NCI-H128 (cell line): ENCODE results near the gene MAML3.

Source experiments
- DNase-seq: peaks from one replicate; lab custom pipeline; 2025; ENCODE audit not compliant: unreplicated experiment; lab: John Stamatoyannopoulos, UW

The MAML3 gene

DNA sequence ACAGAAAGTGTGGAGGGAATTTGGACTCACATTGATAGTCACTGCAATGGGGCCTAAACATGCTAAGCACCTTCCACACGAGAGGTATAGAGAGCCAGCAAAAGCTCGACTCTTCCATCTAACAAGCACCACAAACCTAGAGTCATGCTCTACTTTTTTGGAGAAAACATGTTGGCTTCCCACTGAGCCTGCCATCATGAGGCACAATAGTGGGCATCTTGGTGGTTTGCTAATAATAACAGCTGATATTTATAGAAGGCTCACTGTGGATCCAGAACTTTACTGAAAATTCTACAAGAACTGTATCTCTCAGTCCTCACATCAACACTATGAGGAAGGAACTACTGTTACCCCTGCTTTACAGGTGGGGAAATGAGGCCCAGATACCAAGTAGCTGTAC is 26.6 kb downstream of the MAML3 start:
- no peak for DNase-seq

DNA sequence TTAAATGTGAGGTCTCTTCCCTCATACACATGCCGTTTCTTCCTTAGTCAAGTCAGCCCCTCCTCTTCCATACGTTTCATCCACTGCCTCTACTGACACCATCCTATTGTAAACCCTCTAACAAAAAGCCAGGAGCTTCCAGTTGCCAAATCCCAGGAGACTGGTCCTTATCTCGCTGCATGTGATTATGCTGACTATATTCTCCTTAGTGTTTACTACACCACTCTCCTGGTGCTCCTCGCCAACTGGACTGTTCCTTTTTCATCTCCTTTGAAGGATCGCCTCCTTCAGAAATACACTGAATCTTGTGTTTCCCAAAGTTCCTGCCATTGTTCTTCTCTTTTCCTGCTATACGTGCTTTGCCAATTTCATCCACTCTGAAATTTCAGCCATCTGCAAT is 27.7 kb downstream of the MAML3 start:
- no peak for DNase-seq

GRCh38 chr4:140125374-140125773 is 28.6 kb downstream of the MAML3 start:
- no peak for DNase-seq

DNA sequence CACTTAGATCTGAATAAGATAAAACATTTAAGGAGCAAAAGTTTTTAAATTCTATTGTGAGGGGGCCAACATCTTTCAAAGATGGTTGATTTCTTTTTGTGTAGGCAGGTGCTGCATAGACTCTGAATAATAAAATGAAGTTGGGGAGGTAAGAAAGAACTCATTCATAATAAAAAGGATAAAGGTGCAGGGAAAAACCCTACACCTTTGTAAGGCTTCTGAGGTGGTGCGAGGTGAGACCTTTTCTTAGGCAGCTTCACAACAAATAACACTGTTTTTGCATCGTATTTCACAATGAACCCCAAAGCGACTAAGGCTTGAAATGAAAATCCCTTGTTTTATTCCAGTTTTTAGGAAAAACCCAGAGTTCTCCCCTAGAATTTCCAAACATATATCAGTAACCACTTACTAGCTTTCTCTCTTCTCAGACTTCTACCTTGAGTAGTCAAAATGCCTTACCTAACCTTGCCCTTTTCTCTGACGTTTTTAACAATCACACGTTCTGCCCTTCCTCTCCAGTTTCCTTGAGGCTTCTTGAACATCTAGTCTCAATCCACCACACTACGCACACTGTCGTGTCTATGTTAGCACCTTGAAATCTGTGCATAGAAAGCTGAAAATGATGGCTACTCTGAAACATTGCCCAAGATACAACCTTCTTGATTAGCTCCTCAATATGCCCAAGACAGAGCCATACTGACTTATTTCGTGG is 30.2 kb downstream of the MAML3 start:
- no peak for DNase-seq

DNA sequence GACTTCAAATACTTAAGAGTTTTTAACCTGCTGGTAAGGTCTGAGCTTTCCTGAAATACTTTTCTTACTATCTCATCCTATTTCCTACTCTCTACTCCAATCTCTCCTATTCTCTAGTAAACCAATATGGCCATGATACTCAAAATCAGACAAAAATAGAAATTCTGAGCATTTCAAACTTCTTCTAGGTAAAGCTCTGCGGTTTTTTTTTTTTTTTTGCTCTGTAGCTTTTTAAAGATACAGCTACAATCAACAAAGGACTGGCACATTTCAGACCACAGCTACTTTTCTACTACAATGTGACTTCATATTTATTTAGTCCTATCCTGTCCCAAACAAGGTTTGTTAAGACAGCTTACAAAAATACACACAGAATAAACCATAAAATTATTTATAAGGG is 31.1 kb downstream of the MAML3 start:
- no peak for DNase-seq

DNA sequence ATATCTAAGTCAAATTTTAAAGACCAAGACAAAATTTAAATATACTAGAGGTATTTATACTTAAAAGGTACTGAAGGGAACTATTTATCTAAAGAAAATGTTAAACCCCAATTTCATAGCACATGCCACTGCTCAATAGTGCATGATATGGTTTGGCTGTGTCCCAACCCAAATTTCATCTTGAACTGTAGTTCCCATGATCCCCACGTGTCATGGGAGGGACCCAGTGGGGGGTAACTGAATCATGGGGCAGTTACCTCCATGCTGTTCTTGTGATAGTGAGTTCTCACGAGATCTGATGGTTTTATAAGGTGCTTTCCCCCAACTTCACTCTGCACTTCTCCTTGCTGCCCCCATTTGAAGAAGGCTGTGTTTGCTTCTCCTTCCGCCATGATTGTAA is 32.3 kb downstream of the MAML3 start:
- DNase-seq, result no peak

DNA sequence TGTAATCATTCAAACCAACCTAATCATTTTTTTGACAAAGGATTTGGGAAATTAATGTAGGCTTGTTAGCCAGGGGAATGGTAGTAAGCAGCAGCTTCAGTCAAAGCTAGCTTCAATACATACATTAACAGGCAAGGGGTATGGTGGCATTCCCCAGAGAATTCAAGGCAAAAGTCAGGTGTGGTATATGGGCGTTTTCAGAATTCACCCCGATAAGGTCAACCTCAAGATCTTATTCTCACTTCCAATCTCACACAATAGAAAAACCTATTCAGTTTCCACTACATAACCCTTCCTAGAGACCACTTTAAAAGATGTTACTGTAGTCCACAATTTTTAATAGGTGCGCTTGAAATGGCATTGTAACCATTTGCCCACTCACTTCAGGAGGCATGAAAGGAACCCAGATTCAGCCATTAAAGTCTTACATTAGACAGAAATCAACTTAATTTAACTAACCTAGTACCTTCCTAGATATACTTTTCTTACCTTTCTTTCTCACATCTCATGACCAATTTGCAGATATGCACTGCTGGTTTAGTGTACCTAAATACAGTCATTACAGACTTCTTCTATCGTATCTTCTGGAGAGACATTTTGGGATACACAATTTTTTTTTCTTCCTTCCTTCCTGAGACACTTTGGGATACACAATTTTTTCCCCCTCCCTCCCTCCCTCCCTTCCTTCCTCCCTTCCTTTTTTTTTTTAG is 34.9 kb downstream of the MAML3 start:
- DNase-seq, result no peak

GRCh38 chr4:140117947-140118346 is 36.0 kb downstream of the MAML3 start:
- no peak for DNase-seq

GRCh38 chr4:140116442-140117104 is 37.4 kb downstream of the MAML3 start:
- DNase-seq, result no peak

GRCh38 chr4:140115140-140115539 is 38.8 kb downstream of the MAML3 start:
- no peak for DNase-seq

DNA sequence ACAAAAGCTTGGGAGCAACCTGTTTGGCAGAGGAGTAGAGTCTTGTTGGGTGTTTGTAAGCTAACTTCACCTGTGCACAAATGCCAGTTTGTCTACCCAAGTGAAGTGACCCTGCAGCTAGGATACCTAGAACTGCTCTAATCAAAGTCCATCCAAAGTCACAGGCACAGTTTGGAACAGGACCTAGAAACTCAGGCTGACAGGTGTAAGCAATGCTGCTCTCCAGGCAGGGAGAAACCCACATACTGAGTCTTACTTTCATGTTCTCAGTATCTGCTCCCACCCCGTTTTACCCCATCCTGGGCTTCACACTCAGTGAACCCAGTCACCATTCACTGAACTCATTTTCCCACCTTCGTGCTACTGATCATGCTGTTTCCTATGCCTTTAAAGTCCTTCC is 40.3 kb downstream of the MAML3 start:
- DNase-seq, result no peak

- DNase-seq, result no peak
Observed at GRCh38 chr4:140112576-140112975, 41.4 kb downstream of the MAML3 start.

DNA sequence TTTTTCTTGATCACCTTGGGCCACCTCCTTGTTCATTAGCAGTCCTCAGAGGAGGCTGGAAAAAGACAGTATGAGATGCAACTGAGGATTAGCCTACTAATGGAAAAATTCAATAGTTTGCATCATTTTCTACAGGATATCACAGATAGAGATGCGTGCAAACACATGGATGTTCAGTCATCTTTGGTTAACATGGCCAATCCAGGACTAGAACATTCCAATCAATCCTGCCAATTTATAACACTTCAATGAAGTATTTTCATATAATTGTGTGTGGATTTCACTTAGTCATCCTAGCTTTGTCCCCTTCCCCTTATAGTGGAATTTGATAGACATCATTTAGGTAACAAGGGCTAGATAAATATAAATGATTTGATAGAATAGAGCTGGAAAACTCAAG is 42.7 kb downstream of the MAML3 start:
- no peak for DNase-seq

GRCh38 chr4:140110542-140111215 is 43.3 kb downstream of the MAML3 start:
- DNase-seq, result no peak

GRCh38 chr4:140109737-140110136 is 44.2 kb downstream of the MAML3 start:
- DNase-seq, result no peak

- DNase-seq, result no peak
Observed at GRCh38 chr4:140109292-140109691, 44.7 kb downstream of the MAML3 start.

- DNase-seq, result no peak
Observed at GRCh38 chr4:140108713-140109230, 45.2 kb downstream of the MAML3 start.

DNA sequence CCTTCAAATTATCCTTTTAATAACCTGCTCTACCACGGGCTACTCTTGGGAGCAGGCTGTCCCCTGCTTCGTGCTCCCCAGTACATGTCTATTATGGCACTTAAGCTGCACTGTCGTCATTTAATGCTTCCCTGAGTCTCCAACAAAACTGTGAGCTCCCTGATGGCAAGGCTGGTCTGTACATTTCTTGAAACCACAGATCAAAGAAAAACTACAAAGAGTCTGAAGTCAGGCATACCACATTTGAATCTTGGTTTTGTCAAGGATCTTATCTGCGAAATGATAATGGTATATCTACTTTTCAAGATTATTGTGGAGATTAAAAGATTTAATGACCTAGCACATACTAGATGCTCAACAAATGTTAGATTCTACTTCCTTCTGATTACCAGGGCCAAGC is 45.7 kb downstream of the MAML3 start:
- no peak for DNase-seq

GRCh38 chr4:140106289-140106844 is 47.6 kb downstream of the MAML3 start:
- no peak for DNase-seq

DNA sequence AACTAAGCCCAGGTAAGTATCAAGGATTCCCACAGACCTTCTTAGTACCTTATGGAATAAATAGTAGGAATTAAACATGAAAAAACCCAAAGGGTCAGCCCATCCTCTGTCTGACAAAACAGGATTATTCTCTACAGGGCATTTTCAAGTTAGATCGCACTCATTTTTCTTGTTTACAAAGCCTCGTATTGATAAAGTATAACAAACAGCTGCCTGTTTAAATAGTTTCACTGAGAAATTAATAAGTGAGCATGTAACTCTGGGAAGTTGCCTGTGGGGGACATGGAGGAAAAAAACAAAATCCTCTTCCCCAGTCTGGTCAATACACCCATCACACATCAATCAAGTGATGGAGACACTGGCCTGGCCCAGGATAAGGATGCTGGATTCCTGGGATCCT is 48.5 kb downstream of the MAML3 start:
- DNase-seq, result no peak

DNA sequence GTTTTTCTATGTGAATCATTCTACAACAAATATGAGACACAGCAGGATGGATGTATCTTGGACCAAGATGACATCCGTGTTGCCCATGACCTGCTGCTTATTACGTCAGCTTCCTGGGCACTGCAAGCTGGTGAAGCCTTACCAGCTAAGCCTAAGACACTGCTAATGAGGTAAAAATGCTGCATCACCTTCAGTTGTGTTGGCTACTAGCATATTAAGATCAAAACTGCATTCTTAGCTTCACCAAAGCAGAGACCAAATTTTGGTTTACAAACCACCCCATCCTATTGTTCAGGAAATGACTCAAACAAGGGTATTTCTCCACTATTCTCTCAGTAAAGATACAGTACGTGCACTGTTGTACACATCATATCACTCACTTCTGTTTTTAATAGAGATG is 50.3 kb downstream of the MAML3 start:
- no peak for DNase-seq
